NCI-H2227 (cell line): ENCODE data around the gene NSG1.

Source experiments
- DNase-seq: peaks from one replicate; lab custom pipeline; 2025; ENCODE audit not compliant: unreplicated experiment; lab: John Stamatoyannopoulos, UW

NSG1 gene

GRCh38 chr4:4395849-4396627, 9.1 kb downstream of the NSG1 start:
- DNase-seq, result peak; percentile 73

GRCh38 chr4:4396628-4397440, 9.9 kb downstream of the NSG1 start:
- DNase-seq, result no peak

GRCh38 chr4:4397441-4397819, 10.5 kb downstream of the NSG1 start:
- DNase-seq, result no peak

DNA sequence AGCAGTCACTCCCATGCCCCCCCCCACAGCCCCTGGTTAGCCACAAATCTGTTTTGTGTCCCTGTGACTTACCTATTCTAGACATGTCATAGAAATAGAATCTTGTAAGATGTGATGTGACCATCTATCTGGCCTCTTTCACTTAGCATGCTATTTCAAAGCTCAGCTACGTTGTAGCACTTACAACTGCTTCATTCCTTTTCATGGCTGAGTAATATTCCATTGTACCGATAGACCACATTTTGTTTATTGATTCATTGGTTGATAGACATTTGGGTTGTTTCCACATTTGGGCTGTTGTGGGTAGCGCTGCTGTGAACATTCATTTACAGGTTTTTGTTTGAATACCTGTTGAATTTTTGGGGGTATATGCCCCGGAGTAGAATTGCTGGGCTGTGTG, 11.5 kb downstream of the NSG1 start:
- no peak for DNase-seq

DNA sequence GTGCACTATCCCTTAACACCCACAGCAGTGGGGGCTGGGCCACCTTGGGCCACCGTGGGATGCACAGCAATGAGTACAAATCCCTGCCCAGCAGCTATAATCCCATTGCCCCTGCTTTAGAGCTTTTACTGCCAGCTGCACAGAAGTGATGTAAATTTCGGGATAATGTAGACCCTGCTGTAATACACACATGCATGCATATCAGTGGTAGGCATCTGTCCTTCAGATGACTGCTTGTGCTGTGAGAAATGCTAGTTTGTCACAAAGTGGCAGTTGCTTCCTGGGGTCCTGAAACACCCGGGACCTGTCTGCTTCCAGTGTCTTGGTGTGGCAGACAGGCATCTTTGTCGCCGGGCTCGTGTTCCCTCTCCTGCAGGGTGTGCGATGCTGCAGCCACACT, 14.1 kb downstream of the NSG1 start:
- no peak for DNase-seq

DNA sequence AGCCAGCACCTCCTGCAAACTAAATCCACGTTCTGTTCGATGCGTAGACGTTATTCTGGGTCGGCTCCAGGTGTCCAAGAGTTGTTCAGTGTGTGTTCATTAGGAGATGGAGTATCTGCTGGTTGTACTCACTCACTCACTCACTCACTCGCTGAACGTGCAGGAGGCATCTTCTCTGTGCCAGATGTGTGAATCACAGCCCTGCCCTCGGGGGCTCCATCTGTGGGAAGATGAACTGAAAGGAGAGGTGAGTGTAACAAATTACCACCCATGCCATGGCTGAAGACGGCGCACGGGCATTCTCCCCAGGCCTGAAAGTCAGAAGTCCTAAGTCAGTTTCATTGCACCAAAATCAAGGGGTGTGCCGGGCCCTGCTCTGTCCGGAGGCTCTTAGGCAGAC, 16.1 kb downstream of the NSG1 start:
- no peak for DNase-seq

DNA sequence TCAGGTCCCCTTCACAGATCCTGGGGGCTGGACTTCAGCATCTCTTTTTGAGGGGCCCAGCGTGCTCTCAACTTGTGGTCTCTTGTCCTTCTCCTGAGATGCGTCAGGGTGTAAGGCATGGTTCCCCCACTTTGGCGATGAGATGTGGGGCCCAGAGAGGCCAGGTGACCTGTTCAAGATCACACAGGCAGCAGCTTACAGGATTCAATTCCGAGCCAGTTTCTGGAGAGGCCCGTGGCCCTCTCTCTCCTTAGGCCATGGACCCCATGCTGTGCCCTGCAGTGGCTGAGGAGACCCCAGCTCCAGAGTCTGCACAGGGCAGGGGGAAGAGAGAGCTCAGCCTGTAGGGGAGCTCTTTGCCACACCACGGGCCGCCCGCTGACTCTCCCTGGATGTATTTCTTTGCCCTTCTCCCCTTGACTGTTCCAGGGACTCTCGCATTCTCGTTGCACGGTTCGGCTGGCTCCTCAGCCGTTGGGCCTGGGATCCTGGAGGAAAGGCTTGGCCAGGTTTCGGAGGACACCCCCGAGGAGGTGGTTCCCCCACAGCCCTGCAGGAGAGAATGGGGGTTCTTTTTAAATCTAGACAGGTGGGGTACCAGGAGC, 18.6 kb downstream of the NSG1 start:
- DNase-seq, result no peak

DNA sequence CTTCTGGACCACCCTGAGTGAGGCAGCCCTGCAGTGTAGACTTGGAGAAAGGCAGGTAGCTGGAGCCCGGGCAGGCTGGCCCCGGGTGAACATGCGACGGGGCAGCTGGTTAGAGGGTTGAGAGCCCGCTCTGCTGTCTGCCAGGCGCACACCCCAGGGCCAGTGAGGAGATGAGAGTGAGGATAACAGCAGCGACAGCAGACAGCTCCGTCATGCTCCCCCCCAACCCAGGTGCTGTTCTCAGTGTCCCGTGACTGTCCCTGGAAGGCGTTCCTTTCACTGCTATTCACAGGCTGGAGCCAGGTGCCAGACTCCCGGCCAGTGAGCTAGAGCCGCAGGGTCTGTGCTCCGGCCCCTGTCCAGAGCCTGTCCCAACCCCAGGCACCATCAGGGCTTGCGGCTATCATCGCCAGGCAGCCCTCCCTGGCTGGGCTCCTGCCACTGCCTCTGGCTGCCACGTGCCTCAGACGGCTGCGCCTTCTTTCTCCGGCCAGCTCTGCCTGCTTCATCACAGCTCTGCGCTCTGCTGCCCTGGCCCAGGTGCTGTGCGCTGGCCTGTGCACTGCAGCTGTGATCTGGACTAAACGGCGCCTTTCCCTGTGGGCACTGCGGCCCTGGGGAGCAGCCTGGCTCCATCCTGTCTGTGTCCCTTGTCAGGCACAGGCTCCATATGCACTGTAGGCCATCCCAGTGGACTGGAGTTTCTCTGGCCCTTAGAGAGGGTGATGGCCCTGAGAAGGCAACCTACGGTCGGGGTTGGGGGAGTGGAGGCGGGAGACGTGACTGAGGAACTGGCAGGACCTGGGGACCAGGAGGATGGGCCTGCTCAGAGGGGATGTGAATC, 19.8 kb downstream of the NSG1 start:
- no peak for DNase-seq

DNA sequence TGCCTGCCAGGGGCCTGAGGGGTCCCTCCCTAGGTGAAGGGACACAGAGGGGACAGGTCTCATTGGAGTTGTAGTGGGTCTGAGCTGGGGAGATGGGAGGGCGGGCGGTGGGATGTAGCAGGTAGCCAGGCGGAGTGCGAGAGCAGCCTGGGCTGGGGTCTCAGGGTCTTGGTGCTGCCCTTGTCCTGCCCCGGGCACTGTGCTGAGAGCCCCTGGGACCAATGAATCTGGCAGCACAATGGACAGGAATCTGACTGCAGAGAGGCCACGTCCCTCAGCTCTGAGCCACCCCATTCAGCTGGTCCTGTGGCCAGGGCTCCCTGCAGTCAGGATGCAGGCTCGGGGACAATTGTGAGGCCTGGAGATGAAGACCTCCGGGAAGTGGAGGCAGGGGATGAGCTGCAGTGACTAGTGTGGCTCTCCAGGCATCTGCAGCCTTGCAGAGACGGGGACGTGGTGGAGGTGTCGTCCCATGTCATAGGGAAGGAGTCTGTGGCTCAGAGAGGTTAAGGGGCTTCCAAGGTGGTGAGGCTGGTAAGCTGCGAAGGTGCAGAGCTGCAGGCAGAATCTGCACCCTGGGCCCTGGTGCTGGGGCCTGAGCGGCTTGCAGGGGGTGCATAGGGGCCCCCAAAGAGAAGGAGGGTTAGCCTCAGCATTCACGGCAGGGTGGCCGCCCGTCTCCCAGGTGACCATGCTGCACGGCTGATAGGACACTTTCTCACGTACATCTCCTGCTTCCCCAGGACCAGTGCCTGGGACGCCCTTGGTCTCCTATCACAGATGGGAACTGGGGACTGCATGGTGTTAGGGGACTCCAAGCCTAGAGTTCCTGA, 20.6 kb downstream of the NSG1 start:
- DNase-seq, result no peak

DNA sequence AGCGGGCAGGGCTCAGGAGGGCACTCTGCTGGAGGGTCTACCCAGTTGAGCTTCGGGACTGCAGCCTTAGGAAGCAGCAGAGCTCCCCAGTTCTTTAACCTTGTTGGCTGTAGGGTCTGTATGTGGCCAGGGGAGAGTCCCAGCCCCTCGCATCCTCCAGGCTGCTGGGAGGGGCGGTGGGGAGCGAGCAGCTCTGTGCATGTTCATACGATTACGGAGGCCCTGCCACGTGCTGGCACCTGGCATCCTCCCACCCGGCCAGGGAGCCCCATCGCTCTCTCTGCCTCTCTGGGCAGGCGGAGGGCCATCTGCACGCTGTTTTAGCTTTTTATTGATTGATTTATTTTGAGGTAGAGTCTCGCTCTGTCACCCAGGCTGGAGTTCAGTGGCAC, 21.2 kb downstream of the NSG1 start:
- no peak for DNase-seq

GRCh38 chr4:4408576-4409335, 21.9 kb downstream of the NSG1 start:
- no peak for DNase-seq

- DNase-seq, result no peak
These were observed 22.7 kb downstream of the NSG1 start for GRCh38 chr4:4409416-4410115.

DNA sequence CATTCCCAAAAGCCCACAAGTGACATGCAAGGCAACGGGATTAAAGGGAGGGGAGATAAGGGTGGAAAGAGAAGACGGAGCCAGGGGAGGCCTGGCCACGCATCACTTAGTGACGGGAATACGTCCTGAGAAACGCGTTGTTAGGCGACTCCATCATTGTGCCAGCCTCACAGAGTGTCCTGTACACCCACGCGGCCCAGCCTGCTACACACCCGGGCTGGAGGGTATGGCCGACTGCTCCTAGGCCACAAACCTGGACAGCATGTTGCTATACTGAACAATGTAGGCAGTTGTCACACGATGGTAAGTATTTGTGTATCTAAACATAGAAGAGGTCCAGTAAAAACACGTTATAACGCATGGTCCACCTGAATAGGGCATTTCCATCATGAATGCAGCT, 23.4 kb downstream of the NSG1 start:
- no peak for DNase-seq

DNA sequence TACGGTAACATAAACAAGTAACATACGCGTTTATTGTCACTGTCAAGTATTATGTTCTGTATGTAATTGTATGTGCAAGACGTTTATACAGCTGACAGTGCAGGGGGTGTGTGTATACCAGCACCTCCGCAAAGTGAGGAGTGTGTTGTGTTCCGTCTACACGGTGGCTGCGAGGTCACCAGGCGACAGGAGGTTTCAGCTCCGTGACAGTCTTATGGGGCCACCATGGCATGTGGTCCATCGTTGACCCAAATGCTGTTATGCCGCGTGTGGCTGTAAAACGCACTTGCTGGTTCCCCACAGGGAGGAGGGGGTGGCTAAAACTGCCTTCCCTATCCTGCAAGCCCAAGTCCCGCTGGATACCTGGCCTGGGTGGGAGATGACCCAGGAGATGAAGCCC, 25.0 kb downstream of the NSG1 start:
- no peak for DNase-seq

GRCh38 chr4:4412641-4413372, 25.9 kb downstream of the NSG1 start:
- DNase-seq, result no peak

GRCh38 chr4:4413373-4413725, 26.4 kb downstream of the NSG1 start:
- no peak for DNase-seq

- no peak for DNase-seq
These were observed 26.9 kb downstream of the NSG1 start for GRCh38 chr4:4413806-4414205.

DNA sequence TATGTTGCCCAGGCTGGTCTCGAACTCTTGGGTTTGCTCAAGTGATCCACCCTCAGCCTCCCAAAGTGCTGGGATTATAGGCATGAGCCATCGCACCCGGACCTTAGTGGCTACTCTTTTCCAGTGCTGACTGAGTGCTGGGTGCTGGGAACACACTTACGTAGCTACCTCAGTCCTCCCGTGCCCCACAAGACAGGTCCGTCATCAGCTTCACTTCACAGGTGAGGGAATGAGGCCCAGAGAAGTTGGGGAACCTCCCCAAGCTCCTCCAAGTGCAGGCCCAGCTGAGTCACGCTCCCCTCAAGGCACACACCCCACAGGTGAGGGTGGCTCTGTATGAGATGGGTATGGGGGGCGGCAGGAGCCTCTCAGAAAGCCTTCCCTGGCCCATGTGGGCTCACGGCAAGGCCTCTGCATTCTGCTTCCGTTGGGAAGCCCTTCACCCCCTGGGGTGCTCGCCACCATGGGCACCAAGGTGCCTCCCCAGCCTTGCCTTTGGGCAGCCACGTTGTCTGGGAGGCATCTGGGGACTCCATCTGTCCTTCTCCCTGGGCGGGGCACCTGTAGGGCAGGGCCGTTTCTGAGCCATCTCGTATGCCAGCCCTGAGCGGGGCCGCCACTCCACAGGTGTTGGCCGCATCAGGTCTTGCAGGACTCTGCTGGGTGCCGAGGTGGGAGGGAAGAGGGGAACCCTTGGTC, 28.4 kb downstream of the NSG1 start:
- no peak for DNase-seq
